ENCODE measurements around the gene ZNF319. TPM values are rescaled to one million over a fixed set of nuclear protein-coding genes. Genes with fewer than 3 reads are reported as not detected.

Gene ZNF319
- total and polyA plus RNA-seq, 2 experiments from 2014 or later = 1.7 to 10.0 TPM

DNA sequence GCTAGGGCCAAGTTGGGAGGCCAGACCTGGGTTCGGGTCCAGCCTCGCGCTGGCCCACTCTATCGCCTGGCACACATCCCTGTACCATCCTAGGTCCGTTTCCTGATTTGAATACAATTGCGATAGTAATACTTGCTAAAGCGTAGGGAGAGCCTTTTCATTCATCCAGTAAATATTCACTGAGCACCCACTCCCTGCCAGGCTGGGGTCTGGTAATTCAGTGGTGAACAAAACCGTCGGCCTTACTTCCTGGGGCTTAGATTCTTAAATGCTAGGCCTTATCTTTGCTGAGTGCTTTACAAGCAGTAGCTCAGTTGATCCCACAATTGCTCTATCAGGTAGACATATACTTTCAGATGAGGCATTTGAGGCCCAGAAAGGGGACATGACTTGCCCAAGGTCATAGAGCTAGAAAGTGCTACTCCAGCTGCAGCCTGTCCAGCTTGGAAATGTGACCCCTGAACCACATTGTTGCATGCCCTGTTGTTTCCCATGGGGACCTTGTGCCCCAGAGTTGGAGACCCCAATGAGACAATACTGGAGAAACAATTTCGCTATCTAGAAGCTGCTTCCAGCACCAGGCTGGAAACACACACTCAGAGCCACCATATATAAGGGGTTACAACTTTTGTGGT is 1.4 kb upstream of the ZNF319 start:
- peaks cover 22% of the 10 kb centered on the region for H3K4me1 Mint-ChIP-seq
- Histone ChIP-seq H3K27me3 (ENCODE audit: insufficient read depth) (no peaks in the 10 kb centered on the region), H4K20me1 (replicated peaks; ENCODE audit: insufficient read depth) (peaks cover 3% of the 10 kb centered on the region; the same call in 1 of the 2 replicates), H2AFZ (peak overlapping the region; percentile 86; the same call in 1 of the 2 replicates), H3K4me1 (ENCODE audit: insufficient read depth) (peaks cover 8% of the 10 kb centered on the region), H3K9me2 (ENCODE audit: insufficient read depth) (no peaks in the 10 kb centered on the region), H3K4me3 (peak overlapping the region; percentile 95), H3K36me3 (ENCODE audit: insufficient read depth) (peaks cover 13% of the 10 kb centered on the region), H3F3A (replicated peaks; ENCODE audit: low read depth) (peaks cover 7% of the 10 kb centered on the region), H3K79me2 (replicated peaks; ENCODE audit: insufficient read depth) (peaks cover 20% of the 10 kb centered on the region), H3K27ac (ENCODE audit: low read depth) (no peak overlapping the region), H3K4me2 (peak overlapping the region; percentile 98)
- DNase-seq (ENCODE audit: low spot score) = no peak
- H3K4me3 Mint-ChIP-seq = peak overlapping the region; percentile 90
- H3K9me3 Mint-ChIP-seq = peaks cover 4% of the 10 kb centered on the region; the same call in 1 of the 3 replicates
- H3K36me3 Mint-ChIP-seq (ENCODE audit: low read depth) = peaks cover 52% of the 10 kb centered on the region
- no peak for ATAC-seq
- TF ChIP-seq ZNF331 (CRISPR knock-in tag; IDR thresholded peaks at IDR 0.05; ENCODE audit: low read depth) (no peak), ZNF114 (CRISPR knock-in tag; IDR thresholded peaks at IDR 0.05) (no peak), STAT1 (IDR thresholded peaks at IDR 0.05; ENCODE audit: unreplicated experiment) (no peak), CREB1 (CRISPR knock-in tag; IDR thresholded peaks at IDR 0.05; ENCODE audit: low read depth) (no peak), POLR2AphosphoS5 (IDR thresholded peaks at IDR 0.05; ENCODE audit: low read depth) (no peak), EZH2 (IDR thresholded peaks at IDR 0.05; ENCODE audit: low read depth, unreplicated experiment) (no peak), JUNB (IDR thresholded peaks at IDR 0.05; ENCODE audit: unreplicated experiment) (no peak), EZH2phosphoT487 (IDR thresholded peaks at IDR 0.05; ENCODE audit: unreplicated experiment) (no peak)
- TF ChIP-seq, protein P1, sequence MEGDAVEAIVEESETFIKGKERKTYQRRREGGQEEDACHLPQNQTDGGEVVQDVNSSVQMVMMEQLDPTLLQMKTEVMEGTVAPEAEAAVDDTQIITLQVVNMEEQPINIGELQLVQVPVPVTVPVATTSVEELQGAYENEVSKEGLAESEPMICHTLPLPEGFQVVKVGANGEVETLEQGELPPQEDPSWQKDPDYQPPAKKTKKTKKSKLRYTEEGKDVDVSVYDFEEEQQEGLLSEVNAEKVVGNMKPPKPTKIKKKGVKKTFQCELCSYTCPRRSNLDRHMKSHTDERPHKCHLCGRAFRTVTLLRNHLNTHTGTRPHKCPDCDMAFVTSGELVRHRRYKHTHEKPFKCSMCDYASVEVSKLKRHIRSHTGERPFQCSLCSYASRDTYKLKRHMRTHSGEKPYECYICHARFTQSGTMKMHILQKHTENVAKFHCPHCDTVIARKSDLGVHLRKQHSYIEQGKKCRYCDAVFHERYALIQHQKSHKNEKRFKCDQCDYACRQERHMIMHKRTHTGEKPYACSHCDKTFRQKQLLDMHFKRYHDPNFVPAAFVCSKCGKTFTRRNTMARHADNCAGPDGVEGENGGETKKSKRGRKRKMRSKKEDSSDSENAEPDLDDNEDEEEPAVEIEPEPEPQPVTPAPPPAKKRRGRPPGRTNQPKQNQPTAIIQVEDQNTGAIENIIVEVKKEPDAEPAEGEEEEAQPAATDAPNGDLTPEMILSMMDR (conservative IDR thresholded peaks at IDR 0.05; ENCODE audit: low read depth in 2 of 2) = no peak
- TF ChIP-seq, protein P2, sequence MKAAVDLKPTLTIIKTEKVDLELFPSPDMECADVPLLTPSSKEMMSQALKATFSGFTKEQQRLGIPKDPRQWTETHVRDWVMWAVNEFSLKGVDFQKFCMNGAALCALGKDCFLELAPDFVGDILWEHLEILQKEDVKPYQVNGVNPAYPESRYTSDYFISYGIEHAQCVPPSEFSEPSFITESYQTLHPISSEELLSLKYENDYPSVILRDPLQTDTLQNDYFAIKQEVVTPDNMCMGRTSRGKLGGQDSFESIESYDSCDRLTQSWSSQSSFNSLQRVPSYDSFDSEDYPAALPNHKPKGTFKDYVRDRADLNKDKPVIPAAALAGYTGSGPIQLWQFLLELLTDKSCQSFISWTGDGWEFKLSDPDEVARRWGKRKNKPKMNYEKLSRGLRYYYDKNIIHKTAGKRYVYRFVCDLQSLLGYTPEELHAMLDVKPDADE (IDR thresholded peaks at IDR 0.05) = no peak
- TF ChIP-seq, protein P3, sequence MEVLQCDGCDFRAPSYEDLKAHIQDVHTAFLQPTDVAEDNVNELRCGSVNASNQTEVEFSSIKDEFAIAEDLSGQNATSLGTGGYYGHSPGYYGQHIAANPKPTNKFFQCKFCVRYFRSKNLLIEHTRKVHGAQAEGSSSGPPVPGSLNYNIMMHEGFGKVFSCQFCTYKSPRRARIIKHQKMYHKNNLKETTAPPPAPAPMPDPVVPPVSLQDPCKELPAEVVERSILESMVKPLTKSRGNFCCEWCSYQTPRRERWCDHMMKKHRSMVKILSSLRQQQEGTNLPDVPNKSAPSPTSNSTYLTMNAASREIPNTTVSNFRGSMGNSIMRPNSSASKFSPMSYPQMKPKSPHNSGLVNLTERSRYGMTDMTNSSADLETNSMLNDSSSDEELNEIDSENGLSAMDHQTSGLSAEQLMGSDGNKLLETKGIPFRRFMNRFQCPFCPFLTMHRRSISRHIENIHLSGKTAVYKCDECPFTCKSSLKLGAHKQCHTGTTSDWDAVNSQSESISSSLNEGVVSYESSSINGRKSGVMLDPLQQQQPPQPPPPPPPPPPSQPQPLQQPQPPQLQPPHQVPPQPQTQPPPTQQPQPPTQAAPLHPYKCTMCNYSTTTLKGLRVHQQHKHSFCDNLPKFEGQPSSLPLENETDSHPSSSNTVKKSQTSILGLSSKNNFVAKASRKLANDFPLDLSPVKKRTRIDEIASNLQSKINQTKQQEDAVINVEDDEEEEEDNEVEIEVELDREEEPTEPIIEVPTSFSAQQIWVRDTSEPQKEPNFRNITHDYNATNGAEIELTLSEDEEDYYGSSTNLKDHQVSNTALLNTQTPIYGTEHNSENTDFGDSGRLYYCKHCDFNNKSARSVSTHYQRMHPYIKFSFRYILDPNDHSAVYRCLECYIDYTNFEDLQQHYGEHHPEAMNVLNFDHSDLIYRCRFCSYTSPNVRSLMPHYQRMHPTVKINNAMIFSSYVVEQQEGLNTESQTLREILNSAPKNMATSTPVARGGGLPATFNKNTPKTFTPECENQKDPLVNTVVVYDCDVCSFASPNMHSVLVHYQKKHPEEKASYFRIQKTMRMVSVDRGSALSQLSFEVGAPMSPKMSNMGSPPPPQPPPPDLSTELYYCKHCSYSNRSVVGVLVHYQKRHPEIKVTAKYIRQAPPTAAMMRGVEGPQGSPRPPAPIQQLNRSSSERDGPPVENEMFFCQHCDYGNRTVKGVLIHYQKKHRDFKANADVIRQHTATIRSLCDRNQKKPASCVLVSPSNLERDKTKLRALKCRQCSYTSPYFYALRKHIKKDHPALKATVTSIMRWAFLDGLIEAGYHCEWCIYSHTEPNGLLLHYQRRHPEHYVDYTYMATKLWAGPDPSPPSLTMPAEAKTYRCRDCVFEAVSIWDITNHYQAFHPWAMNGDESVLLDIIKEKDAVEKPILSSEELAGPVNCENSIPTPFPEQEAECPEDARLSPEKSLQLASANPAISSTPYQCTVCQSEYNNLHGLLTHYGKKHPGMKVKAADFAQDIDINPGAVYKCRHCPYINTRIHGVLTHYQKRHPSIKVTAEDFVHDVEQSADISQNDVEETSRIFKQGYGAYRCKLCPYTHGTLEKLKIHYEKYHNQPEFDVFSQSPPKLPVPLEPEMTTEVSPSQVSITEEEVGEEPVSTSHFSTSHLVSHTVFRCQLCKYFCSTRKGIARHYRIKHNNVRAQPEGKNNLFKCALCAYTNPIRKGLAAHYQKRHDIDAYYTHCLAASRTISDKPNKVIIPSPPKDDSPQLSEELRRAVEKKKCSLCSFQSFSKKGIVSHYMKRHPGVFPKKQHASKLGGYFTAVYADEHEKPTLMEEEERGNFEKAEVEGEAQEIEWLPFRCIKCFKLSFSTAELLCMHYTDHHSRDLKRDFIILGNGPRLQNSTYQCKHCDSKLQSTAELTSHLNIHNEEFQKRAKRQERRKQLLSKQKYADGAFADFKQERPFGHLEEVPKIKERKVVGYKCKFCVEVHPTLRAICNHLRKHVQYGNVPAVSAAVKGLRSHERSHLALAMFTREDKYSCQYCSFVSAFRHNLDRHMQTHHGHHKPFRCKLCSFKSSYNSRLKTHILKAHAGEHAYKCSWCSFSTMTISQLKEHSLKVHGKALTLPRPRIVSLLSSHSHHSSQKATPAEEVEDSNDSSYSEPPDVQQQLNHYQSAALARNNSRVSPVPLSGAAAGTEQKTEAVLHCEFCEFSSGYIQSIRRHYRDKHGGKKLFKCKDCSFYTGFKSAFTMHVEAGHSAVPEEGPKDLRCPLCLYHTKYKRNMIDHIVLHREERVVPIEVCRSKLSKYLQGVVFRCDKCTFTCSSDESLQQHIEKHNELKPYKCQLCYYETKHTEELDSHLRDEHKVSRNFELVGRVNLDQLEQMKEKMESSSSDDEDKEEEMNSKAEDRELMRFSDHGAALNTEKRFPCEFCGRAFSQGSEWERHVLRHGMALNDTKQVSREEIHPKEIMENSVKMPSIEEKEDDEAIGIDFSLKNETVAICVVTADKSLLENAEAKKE (CRISPR knock-in tag; IDR thresholded peaks at IDR 0.05) = no peak
- H3K27ac Mint-ChIP-seq = no peak overlapping the region; the same call in 1 of the 2 replicates
- peaks cover 14% of the 10 kb centered on the region for H3K27me3 Mint-ChIP-seq (ENCODE audit: insufficient read depth, low read depth, poor library complexity)
